OCI-LY1 (cell line): ENCODE data around the gene MYO5B.

Source experiments
- H2AFZ ChIP-seq: fragments of 200-600 bp; sonication (generic), shearing (Covaris generic); 2 replicates; pipeline ENCODE4 v1.6.0; 2014; ENCODE audit warnings: antibody characterized with exemption, mild to moderate bottlenecking, low read length
- H3F3A ChIP-seq: fragments of 200-600 bp; sonication (generic), shearing (Covaris generic); 2 replicates; pipeline ENCODE4 v1.6.0; 2014; ENCODE audit warnings: mild to moderate bottlenecking, antibody characterized with exemption, low read length, moderate library complexity; ENCODE audit not compliant: insufficient read depth
- H3K27ac ChIP-seq: fragments of 200-600 bp; sonication (generic); 2 replicates; pipeline ENCODE4 v1.5.1; 2014; ENCODE audit warnings: low read length, mixed run types, mild to moderate bottlenecking, low read depth; ENCODE audit not compliant: poor library complexity, severe bottlenecking
- H3K27me3 ChIP-seq: fragments of 200-600 bp; sonication (generic); 2 replicates; pipeline ENCODE4 v1.6.0; 2014; ENCODE audit warnings: antibody characterized with exemption, mild to moderate bottlenecking, low read length, moderate library complexity; ENCODE audit not compliant: insufficient read depth
- H3K36me3 ChIP-seq: fragments of 200-600 bp; sonication (generic); 2 replicates; pipeline ENCODE4 v1.6.1; 2014; ENCODE audit warnings: mild to moderate bottlenecking, antibody characterized with exemption, low read length, moderate library complexity, mixed read lengths; ENCODE audit not compliant: insufficient read depth
- H3K4me1 ChIP-seq: fragments of 200-600 bp; sonication (generic); 2 replicates; pipeline ENCODE4 v1.5.1; 2014; ENCODE audit warnings: mild to moderate bottlenecking, low read length, moderate library complexity; ENCODE audit not compliant: insufficient read depth, severe bottlenecking
- H3K4me2 ChIP-seq: fragments of 200-600 bp; sonication (generic), shearing (Covaris generic); 2 replicates; pipeline ENCODE4 v1.6.1; 2014; ENCODE audit warnings: low read length
- H3K4me3 ChIP-seq: fragments of 200-600 bp; sonication (generic); 2 replicates; pipeline ENCODE4 v1.5.1; 2014; ENCODE audit warnings: low read length, low read depth, mild to moderate bottlenecking, mixed read lengths; ENCODE audit not compliant: poor library complexity, severe bottlenecking
- H3K79me2 ChIP-seq: fragments of 200-600 bp; shearing (Covaris generic); 2 replicates; pipeline ENCODE4 v1.6.1; 2016; ENCODE audit warnings: mixed run types, low read length, mixed read lengths; ENCODE audit not compliant: insufficient read depth
- H3K9ac ChIP-seq: fragments of 200-600 bp; sonication (generic), shearing (Covaris generic); 2 replicates; pipeline ENCODE4 v1.6.1; 2014; ENCODE audit warnings: mild to moderate bottlenecking, low read length, mixed read lengths
- H3K9me2 ChIP-seq: fragments of 200-600 bp; sonication (generic), shearing (Covaris generic); 2 replicates; pipeline ENCODE4 v1.6.1; 2014; ENCODE audit warnings: low read depth, mild to moderate bottlenecking, low read length, mixed read lengths
- H3K9me3 ChIP-seq: fragments of 200-600 bp; shearing (Covaris generic); 2 replicates; pipeline ENCODE4 v1.6.1; 2014; ENCODE audit warnings: low read length, mixed read lengths
- H4K20me1 ChIP-seq: fragments of 200-600 bp; sonication (generic), shearing (Covaris generic); 2 replicates; pipeline ENCODE4 v1.6.0; 2016; ENCODE audit warnings: mild to moderate bottlenecking, low read length; ENCODE audit not compliant: insufficient read depth
- CTCF ChIP-seq: fragments of 200-600 bp; sonication (generic), shearing (Covaris generic); IDR thresholded peaks from 2 replicates; pipeline ENCODE4 v1.5.1; 2017; ENCODE audit warnings: mild to moderate bottlenecking, antibody characterized with exemption, low read length, moderate library complexity, mixed read lengths
- EZH2 ChIP-seq: fragments of 200-600 bp; sonication (generic), shearing (Covaris generic); IDR thresholded peaks from 2 replicates; pipeline ENCODE4 v1.8.0; 2017; ENCODE audit warnings: borderline replicate concordance, mixed run types, mild to moderate bottlenecking, antibody characterized with exemption, low read length, moderate library complexity, mixed read lengths

The MYO5B gene

GRCh38 chr18:49924293-49924983 lies 270.5 kb downstream of the MYO5B start:
- no peaks in the 10 kb centered on the region for H4K20me1 ChIP-seq
- no peak overlapping the region for H2AFZ ChIP-seq
- H3F3A ChIP-seq: no peaks in the 10 kb centered on the region
- no peak overlapping the region for H3K4me3 ChIP-seq
- H3K79me2 ChIP-seq: no peaks in the 10 kb centered on the region
- no peak for TF ChIP-seq EZH2
- no peak for TF ChIP-seq CTCF
- H3K9me3 ChIP-seq: no peaks in the 10 kb centered on the region
- H3K27me3 ChIP-seq: no peaks in the 10 kb centered on the region
- H3K4me2 ChIP-seq: no peak overlapping the region
- no peak overlapping the region for H3K27ac ChIP-seq
- no peaks in the 10 kb centered on the region for H3K4me1 ChIP-seq
- no peak overlapping the region for H3K9ac ChIP-seq
- no peaks in the 10 kb centered on the region for H3K9me2 ChIP-seq
- no peaks in the 10 kb centered on the region for H3K36me3 ChIP-seq

- H3K79me2 ChIP-seq: no peaks in the 10 kb centered on the region
- no peaks in the 10 kb centered on the region for H3K36me3 ChIP-seq
- H3K9me2 ChIP-seq: no peaks in the 10 kb centered on the region
- TF ChIP-seq EZH2: no peak
- TF ChIP-seq CTCF: no peak
- no peak overlapping the region for H3K4me3 ChIP-seq
- no peaks in the 10 kb centered on the region for H4K20me1 ChIP-seq
- H3K4me1 ChIP-seq: no peaks in the 10 kb centered on the region
- no peaks in the 10 kb centered on the region for H3K27me3 ChIP-seq
- no peak overlapping the region for H3K9ac ChIP-seq
- H2AFZ ChIP-seq: no peak overlapping the region
- H3K9me3 ChIP-seq: no peaks in the 10 kb centered on the region
- H3K27ac ChIP-seq: no peak overlapping the region
- H3F3A ChIP-seq: no peaks in the 10 kb centered on the region
- no peak overlapping the region for H3K4me2 ChIP-seq
Measured at GRCh38 chr18:49922228-49922627, 272.7 kb downstream of the MYO5B start.

GRCh38 chr18:49921318-49921985 lies 273.5 kb downstream of the MYO5B start:
- H3K9ac ChIP-seq: no peak overlapping the region
- H3F3A ChIP-seq: no peaks in the 10 kb centered on the region
- no peak overlapping the region for H3K27ac ChIP-seq
- no peaks in the 10 kb centered on the region for H3K9me3 ChIP-seq
- H3K9me2 ChIP-seq: no peaks in the 10 kb centered on the region
- H3K27me3 ChIP-seq: peaks cover 3% of the 10 kb centered on the region; the same call in 1 of the 2 replicates
- no peaks in the 10 kb centered on the region for H4K20me1 ChIP-seq
- no peaks in the 10 kb centered on the region for H3K79me2 ChIP-seq
- no peak overlapping the region for H2AFZ ChIP-seq
- H3K4me2 ChIP-seq: no peak overlapping the region
- TF ChIP-seq CTCF: no peak
- TF ChIP-seq EZH2: no peak
- H3K36me3 ChIP-seq: no peaks in the 10 kb centered on the region
- H3K4me3 ChIP-seq: no peak overlapping the region
- no peaks in the 10 kb centered on the region for H3K4me1 ChIP-seq
